PC-3 (cell line): ENCODE measurements around the gene SERPINB3. TPM values are rescaled to one million over a fixed set of nuclear protein-coding genes. Genes with fewer than 3 reads are reported as not detected.
"Not testable (repeated sequence)": the region's sequence is repeated elsewhere in the genome, so short reads cannot be mapped to it uniquely, and the experiment has no call there.

Experiments
- ATAC-seq: fragments of 200-7000 bp; cut with Tn5 transposase; 2 replicates; pipeline ENCODE4 v1.9.1; 2020; ENCODE audit warnings: mild to moderate bottlenecking, moderate library complexity
- Bru-seq: library from RNA; stranded (reverse); fragments of 400-500 nt; gene quantifications from one replicate; lab custom pipeline; 2021; lab: Mats Ljungman, UMichigan
- BruChase-seq, 2 experiments: library from RNA; stranded (reverse); fragments of 400-500 nt; gene quantifications; one replicate each; lab custom pipeline; 2021; lab: Mats Ljungman, UMichigan
- BruUV-seq: library from RNA; stranded (reverse); fragments of 400-500 nt; replicated peaks from 2 replicates; lab custom pipeline; 2021; lab: Mats Ljungman, UMichigan
- CTCF ChIA-PET: fragments of 300-600 bp; sonication (Branson Sonifier 250); formaldehyde crosslinking; loops from one replicate; lab custom pipeline; 2022; ENCODE audit warnings: antibody characterized with exemption; lab: Charles Lee
- POLR2A ChIA-PET: fragments of 300-600 bp; sonication (Branson Sonifier 250); formaldehyde crosslinking; loops from one replicate; lab custom pipeline; 2022; ENCODE audit warnings: antibody characterized with exemption; ENCODE audit not compliant: unreplicated experiment; lab: Charles Lee
- DNase-seq: peaks from one replicate; pipeline ENCODE4 v3.0.0-alpha.2; 2015
- H2AFZ ChIP-seq: fragments of 300-600 bp; sonication (generic); 2 replicates; pipeline ENCODE4 v1.6.0; 2016; ENCODE audit warnings: antibody characterized with exemption, low read length
- H3F3A ChIP-seq: fragments of 300-600 bp; sonication (generic); one replicate; pipeline ENCODE4 v1.6.0; 2017; ENCODE audit warnings: antibody characterized with exemption, low read length, control low read depth, mild to moderate bottlenecking; ENCODE audit not compliant: unreplicated experiment
- H3K27ac ChIP-seq: fragments of 300-600 bp; sonication (generic); 2 replicates; pipeline ENCODE4 v1.5.1; 2016; ENCODE audit warnings: mild to moderate bottlenecking, low read length
- H3K27me3 ChIP-seq: fragments of 300-600 bp; sonication (generic); 2 replicates; pipeline ENCODE4 v1.6.1; 2016; ENCODE audit warnings: low read length, mixed read lengths
- H3K36me3 ChIP-seq: fragments of 300-600 bp; sonication (generic); 2 replicates; pipeline ENCODE4 v1.6.1; 2016; ENCODE audit warnings: low read depth, mixed run types, low read length, mixed read lengths
- H3K4me1 ChIP-seq: fragments of 300-600 bp; sonication (generic); 2 replicates; pipeline ENCODE4 v1.5.1; 2016; ENCODE audit warnings: low read length; ENCODE audit not compliant: insufficient read depth
- H3K4me2 ChIP-seq: fragments of 300-600 bp; sonication (generic); 2 replicates; pipeline ENCODE4 v1.6.0; 2016; ENCODE audit warnings: low read length
- H3K4me3 ChIP-seq: fragments of 300-600 bp; sonication (generic); 2 replicates; pipeline ENCODE4 v1.5.1; 2016; ENCODE audit warnings: mild to moderate bottlenecking, low read length, mixed read lengths
- H3K79me2 ChIP-seq: fragments of 300-600 bp; sonication (generic); 2 replicates; pipeline ENCODE4 v1.6.1; 2017; ENCODE audit warnings: low read length, mixed read lengths
- H3K9ac ChIP-seq: fragments of 300-600 bp; sonication (generic); 2 replicates; pipeline ENCODE4 v1.6.0; 2016; ENCODE audit warnings: mild to moderate bottlenecking, low read length
- H3K9me2 ChIP-seq: fragments of 300-600 bp; sonication (generic); replicated peaks from 2 replicates; pipeline ENCODE4 v1.6.1; 2016; ENCODE audit warnings: mixed run types, low read length, mixed read lengths
- H3K9me3 ChIP-seq: fragments of 300-600 bp; sonication (generic); 2 replicates; pipeline ENCODE4 v1.6.1; 2016; ENCODE audit warnings: low read length, mixed read lengths
- H4K20me1 ChIP-seq: fragments of 300-600 bp; sonication (generic); 2 replicates; pipeline ENCODE4 v1.6.1; 2016; ENCODE audit warnings: low read length, mixed read lengths
- EZH2 ChIP-seq: fragments of 300-600 bp; sonication (generic); IDR thresholded peaks from one replicate; pipeline ENCODE4 v1.6.1; 2017; ENCODE audit warnings: antibody characterized with exemption, mild to moderate bottlenecking, low read length; ENCODE audit not compliant: unreplicated experiment
- EZH2phosphoT487 ChIP-seq: fragments of 300-600 bp; sonication (generic); IDR thresholded peaks from 2 replicates; pipeline ENCODE4 v1.6.1; 2018; ENCODE audit warnings: mild to moderate bottlenecking, antibody characterized with exemption, low read length, borderline replicate concordance
- intact Hi-C: fragments of 100-400 bp; cut with micrococcal nuclease; formaldehyde crosslinking; loops from 2 replicates; pipeline ENCODE4 v1.9.0; 2023
- long read RNA-seq: library from polyadenylated mRNA; unstranded; transcript quantifications from one replicate; pipeline ENCODE4 v2.0.0, GENCODE V29; 2021; ENCODE audit not compliant: unreplicated experiment
- total RNA-seq: library from RNA; depleted of rRNA; stranded (reverse); fragments of >200 nt; gene quantifications from 2 replicates; pipeline ENCODE4 v1.2.3, GENCODE V29; 2014; rRNA removed
- TF ChIP-seq, protein P1 (sequence below): fragments of 300-600 bp; sonication (generic); conservative IDR thresholded peaks from 2 replicates; pipeline ENCODE4 v1.5.1; 2017; ENCODE audit warnings: antibody characterized with exemption, low read depth, mild to moderate bottlenecking, low read length

The SERPINB3 gene
- 5.6 and 6.3 TPM in 2 replicates for total RNA-seq
- not detected for Bru-seq, nascent RNA
- BruChase-seq, experiment 1, labeled RNA remaining after a 6-hour chase, result percentile 9 among the genes with signal in this experiment
- BruChase-seq, experiment 2, labeled RNA remaining after a 2-hour chase, result percentile 15 among the genes with signal in this experiment
- long read RNA-seq, result 0 reads

DNA sequence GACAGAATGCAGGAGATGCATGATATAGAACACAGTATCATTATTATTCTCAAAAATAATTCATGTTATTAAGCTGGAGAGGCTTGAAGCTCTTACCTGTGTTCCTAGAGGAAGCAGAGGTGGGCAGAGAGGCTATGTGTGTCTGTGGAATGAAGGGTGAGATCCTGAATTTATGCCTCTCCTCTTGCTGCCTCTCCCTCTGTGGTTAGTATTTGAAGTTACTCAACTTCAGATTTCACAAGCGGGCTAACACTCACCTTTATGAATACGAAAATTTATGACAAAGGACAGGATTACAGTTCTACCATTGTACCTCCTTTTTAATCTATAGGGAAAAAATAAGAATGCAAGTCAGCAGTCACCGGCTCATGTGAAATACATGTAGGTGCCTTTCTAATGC, at the start of gene SERPINB3:
Gene SERPINB3 (minus strand): TSS at position 144 of the 400 bp plus-strand sequence. CDS start 677 bp downstream, outside the sequence.
- DNase-seq, result peak; percentile 44
- H3K79me2 ChIP-seq, H3K27me3 ChIP-seq, BruUV-seq, H3K9me2 ChIP-seq, POLR2A ChIA-PET, H3K9me3 ChIP-seq, H3K4me2 ChIP-seq, intact Hi-C loops, ATAC-seq, H3K36me3 ChIP-seq, CTCF ChIA-PET, H3F3A ChIP-seq, H3K4me3 ChIP-seq, H4K20me1 ChIP-seq, H2AFZ ChIP-seq, H3K9ac ChIP-seq: not testable (repeated sequence)
- Histone ChIP-seq H3K4me1 (peaks cover 20% of the 10 kb centered on the region), H3K27ac (0 out of 2 replicates have a peak within 1 kb of the TSS, but pooled peaks have one; percentile 13)

DNA sequence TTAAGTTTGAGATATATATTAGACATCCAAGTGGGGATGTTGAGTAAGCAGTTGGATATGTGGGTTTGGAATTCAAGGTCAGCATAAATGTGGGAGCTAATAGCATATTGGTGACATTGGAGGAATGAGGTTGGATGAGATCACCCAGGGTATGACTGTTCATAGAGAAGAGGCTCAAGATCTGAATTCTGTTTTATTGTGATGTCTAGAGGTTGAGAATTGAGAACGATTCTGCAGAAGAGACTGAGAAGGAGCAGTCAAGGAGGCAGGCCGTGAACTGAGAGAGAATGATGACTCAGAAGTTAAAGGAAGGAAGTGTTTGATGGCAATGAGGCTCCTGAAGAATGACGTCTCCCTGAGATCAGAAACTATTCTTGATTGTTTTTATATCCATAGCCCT, 47.0 kb upstream of the SERPINB3 start:
- Histone ChIP-seq H3K4me3 (no peak overlapping the region), H3F3A (no peaks in the 10 kb centered on the region), H3K9me2 (no peaks in the 10 kb centered on the region), H3K9me3 (peaks cover 6% of the 10 kb centered on the region; the same call in 1 of the 2 replicates), H3K4me2 (no peak overlapping the region), H3K9ac (no peak overlapping the region), H3K79me2 (no peaks in the 10 kb centered on the region), H3K36me3 (0 out of 2 replicates have a peak, but pooled peaks cover under 1% of the 10 kb centered on the region), H3K27me3 (no peaks in the 10 kb centered on the region), H2AFZ (no peak overlapping the region), H3K27ac (no peak overlapping the region), H4K20me1 (no peaks in the 10 kb centered on the region), H3K4me1 (0 out of 2 replicates have a peak, but pooled peaks cover 4% of the 10 kb centered on the region)
- no TSS peak for BruUV-seq
- ATAC-seq (peak; percentile 37; the same call in 1 of the 2 replicates), DNase-seq (peak; percentile 29)
- TF ChIP-seq EZH2 (no peak), EZH2phosphoT487 (no peak)
- TF ChIP-seq, protein P1, sequence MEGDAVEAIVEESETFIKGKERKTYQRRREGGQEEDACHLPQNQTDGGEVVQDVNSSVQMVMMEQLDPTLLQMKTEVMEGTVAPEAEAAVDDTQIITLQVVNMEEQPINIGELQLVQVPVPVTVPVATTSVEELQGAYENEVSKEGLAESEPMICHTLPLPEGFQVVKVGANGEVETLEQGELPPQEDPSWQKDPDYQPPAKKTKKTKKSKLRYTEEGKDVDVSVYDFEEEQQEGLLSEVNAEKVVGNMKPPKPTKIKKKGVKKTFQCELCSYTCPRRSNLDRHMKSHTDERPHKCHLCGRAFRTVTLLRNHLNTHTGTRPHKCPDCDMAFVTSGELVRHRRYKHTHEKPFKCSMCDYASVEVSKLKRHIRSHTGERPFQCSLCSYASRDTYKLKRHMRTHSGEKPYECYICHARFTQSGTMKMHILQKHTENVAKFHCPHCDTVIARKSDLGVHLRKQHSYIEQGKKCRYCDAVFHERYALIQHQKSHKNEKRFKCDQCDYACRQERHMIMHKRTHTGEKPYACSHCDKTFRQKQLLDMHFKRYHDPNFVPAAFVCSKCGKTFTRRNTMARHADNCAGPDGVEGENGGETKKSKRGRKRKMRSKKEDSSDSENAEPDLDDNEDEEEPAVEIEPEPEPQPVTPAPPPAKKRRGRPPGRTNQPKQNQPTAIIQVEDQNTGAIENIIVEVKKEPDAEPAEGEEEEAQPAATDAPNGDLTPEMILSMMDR, result no peak
- ChIA-PET CTCF (no interaction called here), POLR2A (no interaction called here)
- intact Hi-C loops, result no loop called here

DNA sequence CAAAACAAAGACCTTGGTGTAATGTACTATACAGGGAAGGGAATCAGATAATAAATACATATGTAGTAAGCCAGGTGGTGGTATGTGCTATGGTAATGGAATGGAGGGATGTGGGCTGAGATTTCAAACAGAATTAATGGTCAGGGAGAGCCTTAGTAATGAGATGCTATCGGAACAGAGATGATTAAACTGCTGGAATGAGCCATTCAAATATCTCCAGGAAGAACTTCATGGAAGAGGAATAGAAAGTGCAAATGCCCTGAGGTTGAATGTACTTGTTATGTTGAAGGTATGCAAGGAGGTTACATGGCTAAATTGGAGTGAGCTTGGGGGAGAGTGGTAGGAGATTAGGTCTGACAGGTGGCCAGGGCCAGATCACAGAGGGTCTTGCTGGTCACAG, 46.1 kb upstream of the SERPINB3 start:
- Histone ChIP-seq H3K79me2 (no peaks in the 10 kb centered on the region), H3F3A (no peaks in the 10 kb centered on the region), H3K4me3 (no peak overlapping the region), H3K27me3 (no peaks in the 10 kb centered on the region), H3K4me1 (0 out of 2 replicates have a peak, but pooled peaks cover 4% of the 10 kb centered on the region), H3K9me2 (no peaks in the 10 kb centered on the region), H3K27ac (no peak overlapping the region), H3K9ac (no peak overlapping the region), H4K20me1 (no peaks in the 10 kb centered on the region), H3K4me2 (no peak overlapping the region), H2AFZ (no peak overlapping the region), H3K36me3 (no peaks in the 10 kb centered on the region), H3K9me3 (no peaks in the 10 kb centered on the region)
- no TSS peak for BruUV-seq
- POLR2A ChIA-PET, result no interaction called here
- no peak for ATAC-seq
- DNase-seq, result no peak
- TF ChIP-seq, protein P1, result no peak
- TF ChIP-seq EZH2phosphoT487 (no peak), EZH2 (no peak)
- intact Hi-C loops, result no loop called here
- CTCF ChIA-PET, result no interaction called here
